Ammon's horn (tissue), 1 donor: Measurements from ENCODE around the gene ALPG.
"Not testable (repeated sequence)": the region's sequence is repeated elsewhere in the genome, so short reads cannot be mapped to it uniquely, and the experiment has no call there.

Source experiments
- DNase-seq: peaks from one replicate; pipeline ENCODE4 v3.0.0-alpha.2; 2016; ENCODE audit warnings: low spot score

ALPG gene

GRCh38 chr2:232420073-232420454 is 13.4 kb downstream of the ALPG start:
- DNase-seq = no peak

GRCh38 chr2:232420463-232421188 is 14.0 kb downstream of the ALPG start:
- DNase-seq = no peak

GRCh38 chr2:232421189-232421785 is 14.6 kb downstream of the ALPG start:
- DNase-seq = no peak

GRCh38 chr2:232422051-232422450 is 15.4 kb downstream of the ALPG start:
- DNase-seq = no peak

GRCh38 chr2:232422996-232423395 is 16.4 kb downstream of the ALPG start:
- not testable (repeated sequence) for DNase-seq

GRCh38 chr2:232423407-232423806 is 16.8 kb downstream of the ALPG start:
- DNase-seq = not testable (repeated sequence)

GRCh38 chr2:232431705-232432590 is 25.3 kb downstream of the ALPG start:
- no peak for DNase-seq

- DNase-seq = no peak
Observed at GRCh38 chr2:232432598-232433184, 26.0 kb downstream of the ALPG start.

GRCh38 chr2:232433622-232434021 is 27.0 kb downstream of the ALPG start:
- not testable (repeated sequence) for DNase-seq

- DNase-seq = no peak
Observed at GRCh38 chr2:232434091-232434490, 27.4 kb downstream of the ALPG start.

- no peak for DNase-seq
Observed at GRCh38 chr2:232434563-232435374, 28.1 kb downstream of the ALPG start.

GRCh38 chr2:232435375-232435648 is 28.7 kb downstream of the ALPG start:
- no peak for DNase-seq

GRCh38 chr2:232435805-232436204 is 29.2 kb downstream of the ALPG start:
- DNase-seq = no peak

- DNase-seq = no peak
Observed at GRCh38 chr2:232436381-232437194, 29.9 kb downstream of the ALPG start.

- no peak for DNase-seq
Observed at GRCh38 chr2:232437195-232437571, 30.5 kb downstream of the ALPG start.

- DNase-seq = no peak
Observed at GRCh38 chr2:232438091-232438490, 31.4 kb downstream of the ALPG start.

GRCh38 chr2:232438951-232439757 is 32.5 kb downstream of the ALPG start:
- no peak for DNase-seq

- DNase-seq = no peak
Observed at GRCh38 chr2:232439758-232440135, 33.1 kb downstream of the ALPG start.

GRCh38 chr2:232440220-232441018 is 33.8 kb downstream of the ALPG start:
- DNase-seq = peak; percentile 78
